ENCODE results near the gene CPXM2. TPM values are rescaled to one million over a fixed set of nuclear protein-coding genes. Genes with fewer than 3 reads are reported as not detected.

Gene CPXM2
- total and polyA plus RNA-seq, 2 donors (not counting 1 experiment from before 2014, with no cell fraction given) = not detected

DNA sequence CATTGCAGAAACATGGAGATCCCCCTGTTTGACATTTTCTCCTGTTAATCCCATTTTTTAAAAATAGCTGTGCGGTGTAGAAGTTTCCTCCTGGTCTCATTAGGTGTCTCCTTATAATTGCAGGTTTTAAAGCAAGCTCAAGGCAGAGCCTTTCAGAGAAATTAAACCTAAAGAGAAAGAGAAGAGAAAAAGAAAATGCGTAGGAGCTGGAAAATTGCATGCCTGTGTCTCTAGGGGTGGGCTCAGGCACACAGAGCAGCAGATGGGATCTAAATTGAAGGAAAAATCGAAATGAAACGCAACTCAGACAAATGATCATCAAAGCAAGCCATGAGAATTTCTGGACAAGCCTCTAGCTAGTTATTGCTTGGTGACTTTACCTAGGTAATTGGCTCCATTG is 185.4 kb downstream of the CPXM2 start:
- Histone ChIP-seq H3K27ac (ENCODE audit: low read length in 2 of 2) (no peak overlapping the region), H2AFZ (ENCODE audit: insufficient read depth, low read depth, low read length, poor library complexity, severe bottlenecking) (no peak overlapping the region), H3K9me3 (ENCODE audit: control extremely low read depth in 1 of 3, control insufficient read depth in 2 of 3, insufficient read depth in 1 of 3, low read length in 2 of 3) (no peaks in the 10 kb centered on the region), H4K20me1 (ENCODE audit: control insufficient read depth, insufficient read depth, low read length, poor library complexity, severe bottlenecking) (no peaks in the 10 kb centered on the region), H3K4me2 (replicated peaks; ENCODE audit: low read depth, low read length, poor library complexity, severe bottlenecking) (no peak overlapping the region), H3K27me3 (replicated peaks in 1 of 4; ENCODE audit: control extremely low read depth in 1 of 4, control insufficient read depth in 3 of 4, insufficient read depth in 4 of 4, low read length in 3 of 4) (no peaks in the 10 kb centered on the region), H3K36me3 (replicated peaks in 1 of 2; ENCODE audit: control extremely low read depth in 1 of 2, control insufficient read depth in 1 of 2, extremely low read depth in 1 of 2, insufficient read depth in 2 of 2, low read length in 1 of 2) (no peaks in the 10 kb centered on the region), H3K4me3 (ENCODE audit: control extremely low read depth in 1 of 5, extremely low read depth in 1 of 5, insufficient read depth in 1 of 5, low read depth in 2 of 5, low read length in 4 of 5) (no peak overlapping the region), H3K4me1 (ENCODE audit: control insufficient read depth in 2 of 2, insufficient read depth in 2 of 2, low read length in 2 of 2) (no peaks in the 10 kb centered on the region), H3K9ac (ENCODE audit: low read length) (no peak overlapping the region), H3K79me2 (ENCODE audit: control insufficient read depth, insufficient read depth, low read length) (no peaks in the 10 kb centered on the region)
- Mint-ChIP-seq H3K4me1 (no peaks in the 10 kb centered on the region), H3K4me3 (no peak overlapping the region), H3K27me3 (peaks cover 17% of the 10 kb centered on the region), H3K9me3 (ENCODE audit: insufficient read depth) (no peaks in the 10 kb centered on the region), H3K27ac (no peak overlapping the region)
- 100% methylated on average over 1 of the region's 4 CpGs for WGBS (ENCODE audit: insufficient coverage)
- CTCF ChIA-PET = interaction anchor here (0.7 kb wide), 1 partner anchor 18 kb away, joined by 3 read pairs; no protein-coding TSS in a partner anchor
- intact Hi-C loops (cut with micrococcal nuclease) = no loop called here
- no peak for TF ChIP-seq EZH2 (IDR thresholded peaks at IDR 0.05; ENCODE audit: borderline replicate concordance, insufficient read depth, low read depth, low read length, poor library complexity, severe bottlenecking)
- TF ChIP-seq, protein P1, sequence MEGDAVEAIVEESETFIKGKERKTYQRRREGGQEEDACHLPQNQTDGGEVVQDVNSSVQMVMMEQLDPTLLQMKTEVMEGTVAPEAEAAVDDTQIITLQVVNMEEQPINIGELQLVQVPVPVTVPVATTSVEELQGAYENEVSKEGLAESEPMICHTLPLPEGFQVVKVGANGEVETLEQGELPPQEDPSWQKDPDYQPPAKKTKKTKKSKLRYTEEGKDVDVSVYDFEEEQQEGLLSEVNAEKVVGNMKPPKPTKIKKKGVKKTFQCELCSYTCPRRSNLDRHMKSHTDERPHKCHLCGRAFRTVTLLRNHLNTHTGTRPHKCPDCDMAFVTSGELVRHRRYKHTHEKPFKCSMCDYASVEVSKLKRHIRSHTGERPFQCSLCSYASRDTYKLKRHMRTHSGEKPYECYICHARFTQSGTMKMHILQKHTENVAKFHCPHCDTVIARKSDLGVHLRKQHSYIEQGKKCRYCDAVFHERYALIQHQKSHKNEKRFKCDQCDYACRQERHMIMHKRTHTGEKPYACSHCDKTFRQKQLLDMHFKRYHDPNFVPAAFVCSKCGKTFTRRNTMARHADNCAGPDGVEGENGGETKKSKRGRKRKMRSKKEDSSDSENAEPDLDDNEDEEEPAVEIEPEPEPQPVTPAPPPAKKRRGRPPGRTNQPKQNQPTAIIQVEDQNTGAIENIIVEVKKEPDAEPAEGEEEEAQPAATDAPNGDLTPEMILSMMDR (IDR thresholded peaks at IDR 0.05) = no peak
- ATAC-seq (ENCODE audit: low read depth) = no peak
- no peak for DNase-seq
- POLR2A ChIA-PET = no interaction called here

DNA sequence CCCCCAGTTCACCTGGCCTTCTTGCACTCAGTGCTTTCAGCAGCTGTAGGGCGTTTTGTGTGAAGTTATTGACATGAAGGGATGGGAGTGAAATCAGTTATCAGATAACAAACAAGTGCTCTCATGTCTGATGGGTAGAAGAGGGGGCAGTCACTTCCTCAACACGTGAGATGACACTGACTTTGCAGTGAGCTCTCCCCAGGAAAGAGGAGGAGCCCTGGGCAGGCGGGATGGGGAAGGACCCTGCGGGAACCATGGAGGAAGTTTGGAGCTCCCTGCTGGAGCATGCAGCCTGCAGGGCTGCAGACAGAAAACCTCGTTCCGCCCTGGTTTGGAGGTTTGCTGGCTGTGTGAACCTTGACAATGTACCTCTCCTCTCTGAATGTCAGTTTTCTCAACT is 186.8 kb downstream of the CPXM2 start:
- H3K4me1 ChIP-seq (ENCODE audit: control insufficient read depth in 2 of 2, insufficient read depth in 2 of 2, low read length in 2 of 2) = no peaks in the 10 kb centered on the region
- no peak overlapping the region for H3K27ac Mint-ChIP-seq
- H3K27me3 Mint-ChIP-seq = peaks cover 17% of the 10 kb centered on the region
- H2AFZ ChIP-seq (ENCODE audit: insufficient read depth, low read depth, low read length, poor library complexity, severe bottlenecking) = no peak overlapping the region
- no peaks in the 10 kb centered on the region for H4K20me1 ChIP-seq (ENCODE audit: control insufficient read depth, insufficient read depth, low read length, poor library complexity, severe bottlenecking)
- TF ChIP-seq, protein P1 (IDR thresholded peaks at IDR 0.05) = no peak
- TF ChIP-seq EZH2 (IDR thresholded peaks at IDR 0.05; ENCODE audit: borderline replicate concordance, insufficient read depth, low read depth, low read length, poor library complexity, severe bottlenecking) = no peak
- H3K79me2 ChIP-seq (ENCODE audit: control insufficient read depth, insufficient read depth, low read length) = no peaks in the 10 kb centered on the region
- DNase-seq (no peak), ATAC-seq (ENCODE audit: low read depth) (no peak)
- H3K4me3 Mint-ChIP-seq = no peak overlapping the region
- H3K4me2 ChIP-seq (replicated peaks; ENCODE audit: low read depth, low read length, poor library complexity, severe bottlenecking) = no peak overlapping the region
- ChIA-PET CTCF (no interaction called here), POLR2A (no interaction called here)
- intact Hi-C loops (cut with micrococcal nuclease) = no loop called here
- H3K27me3 ChIP-seq (replicated peaks in 1 of 4; ENCODE audit: control extremely low read depth in 1 of 4, control insufficient read depth in 3 of 4, insufficient read depth in 4 of 4, low read length in 3 of 4) = no peaks in the 10 kb centered on the region
- H3K9me3 Mint-ChIP-seq (ENCODE audit: insufficient read depth) = no peaks in the 10 kb centered on the region
- H3K9me3 ChIP-seq (ENCODE audit: control extremely low read depth in 1 of 3, control insufficient read depth in 2 of 3, insufficient read depth in 1 of 3, low read length in 2 of 3) = no peaks in the 10 kb centered on the region
- no peak overlapping the region for H3K9ac ChIP-seq (ENCODE audit: low read length)
- H3K4me3 ChIP-seq (ENCODE audit: control extremely low read depth in 1 of 5, extremely low read depth in 1 of 5, insufficient read depth in 1 of 5, low read depth in 2 of 5, low read length in 4 of 5) = no peak overlapping the region
- H3K4me1 Mint-ChIP-seq = no peaks in the 10 kb centered on the region
- H3K36me3 ChIP-seq (replicated peaks in 1 of 2; ENCODE audit: control extremely low read depth in 1 of 2, control insufficient read depth in 1 of 2, extremely low read depth in 1 of 2, insufficient read depth in 2 of 2, low read length in 1 of 2) = no peaks in the 10 kb centered on the region
- no peak overlapping the region for H3K27ac ChIP-seq (ENCODE audit: low read length in 2 of 2)
- WGBS (ENCODE audit: insufficient coverage) = 33% methylated on average over 4 of the region's 6 CpGs
